DMS153 treated with DMSO at 0.1 percent for 48 hours (cell line): Measurements from ENCODE around the gene SUMO2.
"Not testable (repeated sequence)": the region's sequence is repeated elsewhere in the genome, so short reads cannot be mapped to it uniquely, and the experiment has no call there.

ENCODE experiments used
- DNase-seq: peaks from one replicate; lab custom pipeline; 2025; ENCODE audit not compliant: unreplicated experiment; lab: John Stamatoyannopoulos, UW

Gene SUMO2

DNA sequence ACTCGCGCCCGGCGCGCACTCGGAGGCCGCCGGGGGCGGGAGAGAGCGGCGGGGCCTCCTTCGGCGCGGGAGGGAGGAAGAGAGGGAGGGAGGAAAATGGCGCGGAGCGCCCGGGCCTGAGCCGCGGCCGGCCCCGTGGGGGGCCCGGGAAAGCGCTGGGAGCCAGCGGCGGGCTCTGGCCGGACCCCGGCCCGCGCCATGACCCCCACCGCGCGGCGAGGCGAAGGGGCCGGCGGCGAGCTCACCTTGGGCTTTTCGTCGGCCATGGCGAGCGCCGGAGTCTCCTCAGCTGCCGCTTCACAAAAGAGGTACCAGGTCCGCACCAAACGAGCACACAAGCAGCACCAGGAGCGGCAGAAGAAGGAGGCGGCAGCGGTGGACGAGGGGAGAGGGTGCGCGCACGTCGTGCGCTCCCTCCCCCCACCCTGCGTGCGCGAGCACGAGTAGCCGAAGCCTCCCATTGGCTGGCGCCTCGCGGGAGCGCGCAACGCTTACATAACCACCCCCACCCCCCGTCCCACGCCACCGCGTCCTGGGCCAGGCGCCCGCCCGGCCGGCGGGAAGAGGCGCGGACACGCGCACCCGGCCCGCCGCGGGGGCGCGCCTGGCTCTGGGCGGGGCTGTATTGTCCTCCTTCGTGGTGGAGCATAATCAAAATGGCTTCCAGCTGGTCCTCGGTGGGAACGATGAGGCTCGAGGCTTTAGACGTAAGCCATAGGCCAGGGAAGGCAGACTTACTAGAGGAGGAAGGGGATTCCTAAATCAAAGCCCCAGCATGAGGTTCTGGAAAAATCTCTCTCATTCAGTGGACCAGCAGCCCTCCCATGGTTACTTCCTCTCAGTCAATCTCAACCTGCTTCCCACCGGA is at the start of gene SUMO2:
Gene SUMO2 (minus strand): TSS at position 391 of the 868 bp plus-strand sequence. CDS start 125 bp downstream, at position 266.
- peak; percentile 81 for DNase-seq

DNA sequence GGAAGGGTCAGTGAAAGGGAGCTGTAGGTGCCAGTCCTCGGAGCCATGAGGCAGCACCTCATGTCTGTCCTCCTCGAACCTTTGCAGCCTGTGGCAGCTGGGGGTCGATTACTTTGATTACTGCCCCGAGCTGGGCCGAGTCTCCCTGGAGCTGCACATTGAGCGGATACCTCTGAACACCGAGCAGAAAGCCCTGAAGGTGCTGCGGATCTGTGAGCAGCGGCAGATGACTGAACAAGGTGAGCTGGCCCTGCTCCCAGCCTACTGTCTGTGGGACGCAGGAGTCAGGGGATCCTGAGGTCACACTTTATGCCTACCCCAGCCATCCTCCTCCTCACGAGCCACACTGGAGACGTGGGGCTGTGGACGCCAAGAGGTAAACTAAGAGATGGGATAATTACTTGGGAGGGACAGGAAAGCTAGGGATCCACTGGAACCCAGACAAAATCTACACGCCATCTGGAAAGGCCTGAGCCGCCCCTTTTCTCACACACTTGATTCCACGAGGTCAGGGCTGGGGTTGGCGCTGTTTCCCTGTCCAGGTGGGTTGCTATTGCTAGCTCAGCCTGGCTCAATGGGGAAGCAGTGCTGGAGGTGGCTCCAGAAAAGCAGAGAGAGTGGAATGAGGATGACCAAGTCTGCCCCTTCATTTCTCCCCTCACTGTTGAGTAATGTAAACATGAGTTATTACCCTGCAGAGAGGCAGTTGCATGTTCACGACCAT is 49.1 kb upstream of the SUMO2 start:
- no peak for DNase-seq

DNA sequence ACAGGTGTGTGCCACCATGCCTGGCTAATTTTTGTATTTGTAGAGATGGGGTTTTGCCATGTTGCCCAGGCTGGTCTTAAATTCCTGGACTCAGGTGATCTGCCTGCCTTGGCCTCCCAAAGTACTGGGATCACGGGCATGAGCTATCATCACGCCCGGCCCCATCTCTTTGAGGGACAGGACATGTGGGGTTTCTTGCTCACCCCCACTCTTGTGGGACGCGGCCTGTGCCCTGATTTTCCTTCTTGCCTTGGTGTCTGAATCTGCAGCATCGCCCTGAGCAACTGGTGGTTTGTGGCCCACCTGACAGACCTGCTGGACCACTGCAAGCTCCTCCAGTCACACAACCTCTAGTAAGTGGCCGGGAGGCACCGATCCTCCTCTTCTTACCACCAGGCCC is 48.3 kb upstream of the SUMO2 start:
- DNase-seq = no peak

DNA sequence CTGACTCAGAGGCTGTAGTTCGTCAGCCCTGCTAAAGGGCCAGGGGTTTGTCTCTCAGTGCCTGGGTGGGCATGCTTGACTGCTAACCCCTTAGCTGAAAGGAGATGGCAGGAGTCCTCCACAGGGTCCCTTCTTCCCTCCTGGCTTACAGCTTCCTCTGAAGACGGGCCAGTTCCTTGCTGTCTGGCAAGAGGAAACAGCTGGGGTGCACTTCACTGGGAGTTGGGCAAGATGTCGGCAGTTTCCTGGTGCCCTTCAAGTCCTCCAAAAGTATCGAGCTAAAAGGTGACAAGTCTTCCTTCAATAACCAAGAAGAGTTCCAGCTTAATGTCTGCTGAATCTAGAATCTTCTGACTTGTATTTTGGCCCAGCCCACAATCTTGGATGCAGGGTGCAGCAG is 46.1 kb upstream of the SUMO2 start:
- no peak for DNase-seq

DNA sequence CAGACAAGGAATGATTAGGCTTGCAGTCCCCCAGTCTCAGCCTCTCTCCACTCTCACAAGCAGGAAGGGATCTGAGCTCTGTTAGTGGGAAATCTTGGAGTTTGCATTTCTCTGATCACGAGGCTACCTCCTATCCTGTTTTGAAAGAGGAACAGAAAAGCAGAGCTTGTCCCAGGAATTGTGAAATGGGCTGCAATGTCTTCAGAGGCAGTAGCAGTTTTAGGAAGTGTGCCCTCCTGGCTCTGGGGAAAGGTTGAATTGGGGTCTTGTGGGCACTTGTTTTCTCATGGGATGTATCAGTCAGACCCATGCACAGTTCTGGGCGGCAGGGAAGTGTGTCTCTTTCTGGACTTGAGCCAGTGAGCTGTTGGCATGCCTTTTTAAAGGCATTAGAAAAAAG is 45.5 kb upstream of the SUMO2 start:
- no peak for DNase-seq

DNA sequence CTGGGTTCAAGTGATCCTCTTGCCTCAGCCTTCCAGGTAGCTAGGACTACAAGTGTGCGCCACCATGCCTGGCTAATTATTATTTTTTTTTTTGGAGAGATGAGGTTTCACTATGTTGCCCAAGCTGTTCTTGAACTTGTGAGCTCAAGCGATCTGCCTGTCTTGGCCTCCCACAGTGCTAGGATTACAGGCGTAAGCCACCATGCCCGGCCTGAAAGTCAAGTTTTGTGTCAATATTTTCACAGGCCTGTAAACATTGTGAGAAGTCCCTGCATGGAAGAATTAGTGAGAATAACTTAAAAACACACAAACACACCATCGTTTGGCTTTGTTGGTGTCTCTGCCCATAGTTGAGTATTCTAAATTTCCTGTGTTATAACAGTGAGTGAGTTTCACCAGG is 45.0 kb upstream of the SUMO2 start:
- DNase-seq = no peak

DNA sequence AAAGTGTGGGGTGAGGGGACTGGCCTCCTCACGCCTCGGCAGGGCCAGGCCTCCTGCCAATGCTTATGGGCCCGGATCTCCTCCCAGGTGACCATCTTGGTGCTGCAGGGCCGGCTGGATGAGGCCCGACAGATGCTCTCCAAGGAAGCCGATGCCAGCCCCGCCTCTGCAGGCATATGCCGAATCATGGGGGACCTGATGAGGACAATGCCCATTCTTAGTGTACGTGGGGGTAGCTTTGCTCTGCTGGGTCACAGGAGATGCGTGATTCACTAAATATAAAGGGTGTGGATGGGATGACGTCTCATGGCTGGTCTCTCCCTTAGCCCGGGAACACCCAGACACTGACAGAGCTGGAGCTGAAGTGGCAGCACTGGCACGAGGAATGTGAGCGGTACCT is 42.3 kb upstream of the SUMO2 start:
- DNase-seq = no peak

DNA sequence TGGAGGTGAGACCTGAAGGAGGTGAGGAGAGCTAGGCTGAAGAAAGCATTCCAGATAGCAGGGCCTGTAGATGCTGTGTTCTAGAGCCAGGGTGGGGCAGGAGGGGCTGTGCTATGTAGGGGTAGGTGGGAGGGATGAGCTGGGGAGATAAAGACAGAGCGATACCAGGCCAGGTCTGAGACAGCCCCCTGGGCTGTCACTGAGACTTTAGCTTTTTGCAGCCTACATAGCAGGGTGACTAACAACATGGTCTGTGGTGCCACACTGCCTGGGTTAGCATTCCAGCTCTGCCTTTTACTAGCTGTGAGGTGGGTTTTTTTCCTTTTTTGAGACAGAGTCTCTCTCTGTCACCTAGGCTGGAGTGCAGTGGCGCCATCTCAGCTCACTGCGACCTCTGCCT is 37.1 kb upstream of the SUMO2 start:
- no peak for DNase-seq

DNA sequence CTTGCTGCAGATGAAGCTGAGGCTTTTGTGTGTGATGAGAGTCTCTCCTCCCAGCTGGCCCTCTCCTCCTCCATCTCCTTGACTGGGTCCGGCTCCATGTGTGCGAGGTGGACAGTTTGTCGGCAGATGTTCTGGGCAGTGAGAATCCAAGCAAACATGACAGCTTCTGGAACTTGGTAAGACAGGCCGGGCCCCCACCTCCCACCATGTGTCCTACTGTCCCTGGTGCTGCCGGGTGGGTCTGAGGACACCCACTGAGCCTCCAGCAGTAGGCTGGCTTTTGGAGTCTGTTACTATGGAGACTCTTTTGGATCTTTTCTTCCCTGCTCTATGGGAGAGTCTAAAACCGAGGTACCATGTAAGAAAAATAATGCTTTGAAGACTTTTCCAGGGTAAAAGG is 35.4 kb upstream of the SUMO2 start:
- no peak for DNase-seq

DNA sequence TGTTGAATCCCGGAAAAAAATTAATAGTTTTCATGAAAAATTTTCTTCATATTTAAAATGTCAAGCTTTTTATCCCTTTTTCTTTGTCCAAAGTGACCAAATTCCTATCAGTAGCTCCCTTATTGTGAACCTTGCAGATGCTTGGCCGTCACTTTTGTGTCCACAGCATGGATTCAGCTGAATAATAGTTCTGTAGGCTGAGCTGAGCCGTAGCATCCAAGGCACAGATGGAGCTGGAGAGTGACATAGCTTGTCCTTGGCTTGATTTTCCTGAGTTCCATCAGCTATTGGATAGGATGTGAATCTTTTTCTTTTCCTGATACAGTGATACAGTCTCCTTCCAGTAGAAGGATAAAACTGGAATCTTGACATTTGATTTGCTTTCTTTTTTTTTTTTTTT is 26.3 kb upstream of the SUMO2 start:
- DNase-seq = no peak

DNA sequence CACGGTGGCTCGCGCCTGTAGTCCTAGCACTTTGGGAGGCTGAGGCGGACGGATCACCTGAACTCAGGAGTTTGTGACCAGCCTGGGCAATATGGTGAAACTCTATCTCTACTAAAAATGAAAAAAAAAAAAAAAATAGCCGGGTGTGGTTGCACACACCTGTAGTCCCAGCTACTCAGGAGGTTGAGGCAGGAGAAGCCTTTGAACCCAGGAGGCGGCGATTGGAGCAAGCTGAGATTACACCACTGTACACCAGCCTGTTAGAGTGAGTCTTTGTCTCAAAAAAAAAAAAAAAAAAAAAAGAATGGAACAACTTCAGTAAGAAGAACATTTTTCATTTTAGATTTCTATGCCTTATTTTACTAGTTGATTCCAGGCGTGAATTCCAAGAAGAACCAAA is 25.4 kb upstream of the SUMO2 start:
- DNase-seq = no peak

DNA sequence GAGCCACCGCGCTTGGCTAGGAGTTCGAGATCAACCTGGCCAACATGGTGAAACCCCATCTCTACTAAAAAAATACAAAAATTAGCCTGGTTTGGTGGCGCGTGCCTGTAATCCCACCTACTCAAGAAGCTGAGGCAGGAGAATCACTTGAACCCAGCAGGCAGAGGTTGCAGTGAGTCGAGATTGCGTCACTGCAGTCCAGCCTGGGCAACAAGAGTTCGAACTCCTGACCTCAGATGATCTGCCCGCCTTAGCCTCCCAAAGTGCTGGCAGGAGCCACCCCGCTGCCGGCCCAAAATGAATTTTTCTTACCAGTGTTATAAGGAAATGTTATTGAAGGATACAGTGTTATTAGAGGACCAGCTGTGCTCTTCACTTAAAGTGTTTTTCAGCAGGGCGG is 25.0 kb upstream of the SUMO2 start:
- no peak for DNase-seq

DNA sequence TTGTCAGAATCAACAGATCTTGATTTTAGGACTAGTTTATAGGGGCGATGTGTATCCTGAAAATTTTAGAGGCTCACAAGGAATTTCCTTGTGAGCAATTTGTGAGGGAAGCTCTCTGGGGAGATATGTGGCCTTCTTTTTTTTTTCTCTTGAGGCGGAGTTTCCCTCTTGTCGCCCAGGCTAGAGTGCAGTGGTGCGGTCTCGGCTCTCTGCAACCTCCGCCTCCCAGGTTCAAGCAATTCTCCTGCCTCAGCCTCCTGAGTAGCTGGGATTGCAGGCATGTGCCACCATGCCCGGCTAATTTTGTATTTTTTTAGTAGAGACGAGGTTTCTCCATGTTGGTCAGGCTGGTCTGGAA is 24.3 kb upstream of the SUMO2 start:
- not testable (repeated sequence) for DNase-seq

DNA sequence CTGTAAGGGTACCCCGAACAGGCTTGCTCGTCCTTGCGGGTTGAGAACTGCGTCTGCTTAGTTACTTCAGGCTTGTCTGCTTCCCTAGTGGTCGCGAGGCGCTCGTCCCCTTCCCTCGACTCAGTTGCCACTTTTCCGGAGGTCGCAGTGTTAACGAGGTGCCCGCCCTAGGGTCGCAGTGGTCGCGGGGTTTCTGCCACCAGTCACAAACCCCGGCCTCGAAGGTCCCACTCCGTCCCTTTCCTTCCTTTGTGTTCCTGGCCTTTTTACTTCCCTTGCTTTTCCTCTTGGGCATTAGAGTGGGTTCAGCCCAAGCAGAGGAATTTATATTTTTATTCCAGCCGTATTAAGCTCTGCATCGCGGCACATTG is 23.0 kb upstream of the SUMO2 start:
- DNase-seq = no peak

DNA sequence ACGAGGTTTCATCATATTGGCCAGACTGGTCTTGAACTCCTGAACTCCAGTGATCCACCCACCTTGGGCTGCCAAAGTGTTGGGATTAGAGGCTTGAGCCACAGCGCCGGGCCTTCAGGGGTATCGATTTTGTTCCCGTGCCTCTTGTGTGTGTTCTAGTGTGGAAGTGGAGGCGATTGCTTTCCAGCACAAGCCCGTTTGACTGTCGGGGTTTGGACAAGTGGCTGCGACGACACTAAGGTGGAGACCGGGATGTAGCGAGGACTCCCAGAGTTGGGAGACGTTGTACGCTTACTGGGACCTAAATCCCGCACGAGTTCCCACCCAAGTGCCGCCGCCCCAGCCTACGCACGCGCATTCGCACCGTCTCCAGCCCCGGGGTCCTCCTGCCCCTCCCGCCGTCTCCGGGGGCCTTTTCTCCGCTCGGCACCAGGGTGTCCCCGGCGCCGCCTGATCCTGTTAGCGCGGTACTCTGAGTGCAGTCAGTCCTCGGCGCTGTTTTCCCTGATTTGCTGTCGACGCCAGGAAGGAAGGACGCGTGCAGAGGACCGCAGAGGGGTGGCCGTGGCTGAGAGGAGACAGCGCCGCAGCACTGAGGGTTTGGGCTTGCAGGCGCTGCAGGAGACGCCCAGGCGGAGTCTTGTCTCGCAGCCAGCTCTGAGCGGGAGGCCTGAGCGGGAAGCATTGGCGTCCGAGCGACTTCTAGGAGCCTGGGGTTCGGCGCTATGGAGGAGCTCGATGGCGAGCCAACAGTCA is 22.5 kb upstream of the SUMO2 start, which contains the start of gene NUP85:
Gene NUP85 (plus strand): TSS at position 643 of the 756 bp plus-strand sequence. CDS start 83 bp downstream, at position 726.
- peak; percentile 84 for DNase-seq

DNA sequence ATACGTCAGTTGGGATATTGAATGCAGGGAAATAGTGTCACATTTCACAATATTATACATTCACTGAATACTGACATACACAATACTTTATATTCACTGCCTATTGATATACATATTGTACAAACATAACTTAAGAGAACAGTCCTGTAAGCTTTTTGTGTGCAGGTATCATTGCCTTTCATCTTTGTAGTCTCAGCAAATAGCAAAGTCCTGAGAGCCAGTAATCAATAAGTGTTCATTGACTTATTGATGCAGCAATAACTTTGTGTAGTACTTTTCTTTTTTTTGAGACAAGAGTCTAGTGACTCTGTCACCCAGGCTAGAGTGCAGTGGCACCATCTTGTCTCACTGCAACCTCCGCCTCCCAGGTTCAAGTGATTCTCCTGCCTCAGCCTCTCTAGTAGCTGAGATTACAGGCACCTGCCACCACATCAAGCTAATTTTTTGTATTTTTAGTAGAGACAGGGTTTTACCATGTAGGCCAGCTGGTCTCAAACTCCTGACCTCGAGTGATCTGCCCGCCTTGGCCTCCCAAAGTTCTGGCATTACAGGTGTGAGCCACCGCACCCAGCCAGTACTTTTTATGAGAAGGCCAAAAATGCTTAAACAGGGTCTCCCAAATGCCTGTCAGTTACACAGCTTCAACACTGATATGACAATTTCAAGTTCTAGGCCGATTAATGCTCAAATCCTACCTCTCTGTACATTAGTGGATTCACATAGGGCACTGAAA is 17.3 kb upstream of the SUMO2 start:
- no peak for DNase-seq

DNA sequence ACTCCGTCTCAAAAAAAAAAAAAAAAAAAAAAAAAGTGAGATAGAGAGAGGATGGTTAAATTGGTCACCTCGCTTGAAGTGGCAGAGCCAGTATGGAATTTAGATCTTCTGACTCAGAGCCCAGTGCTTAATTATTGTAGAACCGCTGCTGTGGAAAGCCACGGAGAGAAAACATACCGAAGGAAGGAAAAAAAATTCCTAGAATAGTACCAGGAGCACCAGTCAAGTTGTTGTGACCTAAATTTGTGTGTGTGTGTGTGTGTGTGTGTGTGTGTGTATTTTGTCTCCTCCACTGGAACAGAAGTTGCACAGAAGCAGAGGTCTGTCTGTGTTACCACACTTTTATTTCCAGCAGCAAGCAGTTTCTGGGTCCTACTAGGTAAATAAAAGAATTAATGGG is 12.1 kb upstream of the SUMO2 start:
- DNase-seq = no peak

DNA sequence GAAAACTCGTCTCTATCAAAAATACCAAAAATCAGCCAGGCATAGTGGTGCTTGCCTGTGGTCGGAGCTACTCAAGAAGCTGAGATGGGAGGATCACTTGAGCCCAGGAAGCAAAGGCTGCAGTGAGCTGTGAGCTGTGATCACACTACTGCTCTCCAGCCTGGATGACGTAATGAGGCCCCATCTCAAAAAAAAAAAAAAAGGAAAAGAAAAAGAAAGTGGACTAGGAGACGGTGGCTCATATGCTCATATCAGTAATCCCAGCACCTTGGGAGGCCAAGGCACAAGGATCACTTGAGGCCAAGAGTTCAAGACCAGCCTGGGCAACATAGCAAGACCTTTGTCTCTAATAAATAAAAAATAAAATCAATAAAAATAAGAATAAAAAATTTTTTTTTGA is 8.8 kb upstream of the SUMO2 start:
- DNase-seq = no peak

DNA sequence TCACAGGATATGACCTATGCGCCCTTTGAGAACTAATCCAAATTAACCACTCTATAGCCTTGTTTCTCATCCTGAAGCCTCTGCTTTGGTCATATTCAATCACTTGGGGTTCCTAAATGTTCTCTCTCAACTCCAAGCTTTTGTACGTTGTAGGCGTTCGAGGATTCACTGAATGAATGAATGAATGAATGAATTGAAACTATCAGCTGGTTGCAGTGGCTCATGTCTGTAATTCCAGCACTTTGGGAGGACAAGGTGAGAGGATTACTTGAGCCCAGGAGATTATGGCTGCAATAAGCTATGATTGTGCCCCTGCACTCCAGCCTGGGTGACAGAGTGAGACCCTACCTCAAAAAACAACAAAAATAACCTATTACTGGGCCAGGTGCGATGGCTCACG is 5.9 kb upstream of the SUMO2 start:
- no peak for DNase-seq

DNA sequence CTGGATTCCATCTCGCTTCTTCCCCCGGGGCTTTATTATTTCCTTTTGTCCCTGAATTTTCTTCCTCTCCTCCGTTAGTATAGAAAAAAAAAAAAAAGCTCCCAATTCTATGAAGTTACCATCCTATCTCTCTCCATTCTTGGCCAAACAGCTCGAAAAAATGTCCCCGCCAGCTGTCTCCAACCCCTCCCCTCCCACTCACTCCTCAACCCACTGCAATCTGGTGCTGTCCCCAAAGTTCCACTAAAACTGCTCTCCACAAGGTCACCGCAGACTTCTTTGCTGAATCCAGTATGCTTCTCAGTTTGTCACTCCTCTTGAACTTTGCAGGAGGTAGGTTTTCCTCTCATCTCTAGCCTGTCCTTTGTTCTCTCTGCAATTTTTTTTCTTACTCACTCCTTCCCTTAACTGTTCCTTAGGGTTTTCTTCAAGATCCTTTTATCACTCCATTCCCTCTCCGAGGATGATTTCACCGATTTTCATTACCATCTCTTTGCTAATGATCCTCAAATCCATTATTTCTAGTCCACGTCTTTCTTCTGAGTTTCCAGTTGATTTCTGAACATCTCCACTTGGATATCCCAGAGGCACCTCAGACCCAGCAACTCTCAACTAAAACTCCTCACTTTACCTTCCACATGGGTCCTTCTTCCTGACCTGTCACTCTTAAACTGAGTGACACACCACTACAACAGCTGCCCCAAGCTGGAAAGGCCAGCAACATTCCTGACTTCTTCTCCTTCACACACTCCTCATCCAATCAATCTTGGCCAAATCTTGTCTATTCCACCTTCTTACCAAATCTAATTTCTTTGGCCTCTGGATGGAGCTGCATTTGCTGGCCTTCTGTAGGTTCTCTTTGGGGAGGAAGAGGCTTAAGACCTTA is 1.5 kb upstream of the SUMO2 start:
- no peak for DNase-seq
